Fibroblast of skin of right biceps (primary cell): ENCODE results near the gene FAT1.

ENCODE experiments used
- DNase-seq: peaks from one replicate; pipeline ENCODE4 v3.0.0-alpha.2; 2013

The FAT1 gene

DNA sequence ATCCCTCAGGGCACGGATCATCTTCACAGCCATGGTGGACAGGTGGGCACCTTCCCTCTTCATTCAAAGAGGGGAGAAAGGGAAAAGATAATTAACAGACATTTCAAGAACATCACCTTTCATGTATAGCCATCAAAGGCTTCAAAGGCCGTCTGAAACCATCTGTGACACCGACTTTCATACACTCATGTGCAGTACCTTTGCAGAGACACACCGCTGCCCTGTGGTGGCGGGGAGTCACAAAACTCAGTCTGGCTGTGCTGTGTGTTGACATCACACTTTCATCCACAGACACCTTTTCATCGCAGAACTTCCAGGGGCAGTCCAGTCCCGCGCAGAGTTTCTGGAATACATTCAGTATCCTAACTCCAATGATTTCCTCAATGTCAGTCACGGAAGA is 120.7 kb downstream of the FAT1 start:
- no peak for DNase-seq

DNA sequence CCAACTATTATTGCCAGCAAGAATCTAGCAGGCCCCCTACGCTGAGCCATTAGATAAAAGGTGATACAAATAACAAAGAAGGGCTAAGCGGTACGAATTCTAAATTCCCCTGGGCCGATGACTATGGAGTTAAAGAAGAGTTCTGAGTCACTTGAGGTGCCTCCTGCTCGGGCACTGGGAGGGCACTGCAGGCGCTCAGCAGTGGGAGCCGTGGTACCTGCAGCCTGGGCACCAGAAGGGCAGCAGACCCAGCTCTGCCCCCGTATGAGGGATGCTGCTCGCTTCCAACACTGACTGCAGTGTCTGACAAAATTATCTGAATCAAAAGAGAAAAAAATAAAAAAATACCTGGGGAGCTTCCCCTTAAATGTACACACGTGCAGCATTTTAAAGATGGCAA is 124.2 kb downstream of the FAT1 start:
- DNase-seq: no peak

DNA sequence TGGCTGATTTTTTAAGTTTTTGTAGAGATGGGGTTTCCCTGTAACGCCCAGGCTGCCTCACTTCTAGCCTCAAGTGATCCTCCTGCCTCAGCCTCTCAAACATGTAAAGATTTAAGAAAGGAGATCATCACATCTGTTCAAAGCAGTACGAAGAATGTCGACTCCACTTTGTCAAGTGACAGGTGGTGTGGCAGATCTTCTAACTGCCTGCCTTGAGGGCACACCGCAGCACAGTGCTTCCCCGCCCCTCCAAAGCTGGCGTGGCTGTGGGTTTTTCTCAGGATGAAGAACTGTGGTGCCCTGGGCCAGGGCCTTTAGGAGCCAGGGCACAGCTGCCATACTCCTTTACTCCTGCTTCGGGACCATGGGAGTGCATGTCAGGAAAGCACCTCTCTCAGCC is 125.0 kb downstream of the FAT1 start:
- DNase-seq: no peak

DNA sequence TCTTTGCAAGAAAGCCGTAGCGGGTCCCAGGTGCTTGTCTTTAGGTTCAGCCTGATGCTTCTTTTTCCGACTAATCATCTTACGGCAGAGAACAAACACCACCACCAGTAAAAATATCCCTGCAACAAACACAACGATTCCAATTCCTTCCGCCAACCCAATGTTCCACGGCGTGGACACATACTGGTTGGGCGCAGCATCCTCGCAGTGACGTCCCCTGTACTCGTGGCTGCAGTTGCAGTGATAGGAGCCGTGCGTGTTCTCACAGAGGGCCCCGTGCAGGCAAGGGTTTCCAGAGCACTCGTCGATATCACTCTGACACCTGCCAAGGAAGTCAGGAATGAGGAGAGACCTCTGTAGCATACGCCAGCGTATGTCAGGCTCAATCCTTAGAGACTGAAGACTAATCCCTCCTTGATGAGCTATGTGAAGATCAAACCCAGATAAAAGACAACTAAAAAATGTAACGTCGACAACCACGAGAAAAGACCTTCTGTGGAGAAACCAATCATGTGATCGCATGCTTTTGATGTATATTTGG is 126.7 kb downstream of the FAT1 start:
- no peak for DNase-seq

DNA sequence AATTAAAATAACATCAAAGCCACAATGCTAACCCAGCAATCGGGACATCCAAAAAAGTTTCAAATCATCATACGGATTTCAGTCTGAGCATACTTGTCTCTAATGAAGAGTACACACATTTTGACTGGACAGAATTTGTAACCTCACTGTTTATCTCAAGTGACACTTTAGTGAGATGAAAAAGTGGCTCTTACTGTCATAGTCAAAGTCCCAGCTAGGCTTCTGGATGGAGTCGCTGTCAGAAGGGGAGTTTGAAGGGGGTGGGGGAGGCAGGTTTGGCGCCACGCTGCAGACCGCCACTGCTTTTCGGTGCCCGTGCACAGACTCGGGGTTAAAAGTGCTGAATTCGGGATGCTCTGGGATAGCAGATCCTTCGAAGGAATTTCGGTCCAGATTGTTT is 127.3 kb downstream of the FAT1 start:
- DNase-seq: no peak

DNA sequence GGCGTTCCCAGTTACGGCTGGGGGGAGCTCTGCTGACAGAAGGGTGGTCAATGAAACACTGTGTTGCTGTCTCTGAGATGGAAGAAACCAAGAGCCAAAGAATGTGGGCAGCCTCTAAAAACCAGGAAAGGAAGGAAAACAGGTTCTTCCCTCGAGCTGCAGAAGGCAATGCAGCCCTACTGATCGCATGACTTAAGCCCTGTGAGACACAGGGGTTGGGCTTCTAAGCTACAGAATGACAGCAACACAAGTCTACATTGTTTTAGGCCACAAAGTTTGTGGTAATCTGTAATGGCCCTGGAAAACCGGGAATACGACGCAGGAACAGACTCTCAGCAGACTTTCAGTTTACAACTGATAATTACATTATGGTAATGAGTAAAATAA is 130.1 kb downstream of the FAT1 start:
- DNase-seq: no peak

DNA sequence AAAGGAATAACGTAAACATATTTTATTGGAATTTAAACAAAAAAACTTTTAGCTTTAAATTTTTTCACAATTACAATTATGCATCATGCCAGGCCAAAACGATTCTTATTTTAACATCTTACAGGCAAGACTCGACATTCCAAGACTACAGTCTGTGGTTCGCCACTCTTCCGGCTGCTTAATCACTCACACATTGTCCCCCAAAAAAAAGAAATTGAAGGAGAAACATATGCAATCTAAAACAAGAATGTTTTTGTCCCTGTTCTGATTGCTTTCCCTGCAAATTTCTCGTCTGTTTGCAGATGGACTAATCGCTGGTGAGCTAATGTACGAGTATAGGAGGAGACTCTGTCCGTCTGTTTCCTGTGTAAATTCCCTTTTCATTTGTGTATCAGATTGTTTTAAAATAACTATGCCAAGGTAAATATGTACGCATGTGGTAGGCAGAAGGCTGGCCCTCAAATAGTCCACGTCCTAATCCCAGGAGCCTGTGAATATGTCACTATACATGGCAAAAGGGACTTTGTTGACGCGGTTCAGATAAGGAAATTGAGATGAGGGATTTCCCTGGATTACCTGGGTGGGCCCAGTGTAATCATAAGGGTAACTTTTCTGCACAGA is 130.6 kb downstream of the FAT1 start:
- DNase-seq: peak; percentile 81

DNA sequence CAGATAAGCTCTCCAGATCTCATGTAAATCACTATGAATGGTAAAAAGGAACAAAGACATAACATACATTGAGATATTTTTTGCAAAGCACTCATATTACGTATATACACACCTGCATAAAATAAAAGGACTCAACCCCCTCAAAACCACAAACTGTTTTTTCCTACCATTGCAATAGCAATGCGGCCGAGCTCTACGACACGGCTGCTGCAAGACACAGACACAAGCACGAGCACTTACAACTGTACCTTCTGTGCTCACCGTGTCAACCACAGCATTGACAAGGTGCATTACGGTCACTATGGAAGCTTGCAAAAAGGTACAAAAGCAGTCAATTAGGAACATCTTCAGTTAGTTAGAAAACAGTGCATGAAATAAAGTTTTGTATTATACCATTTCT is 131.2 kb downstream of the FAT1 start:
- no peak for DNase-seq

DNA sequence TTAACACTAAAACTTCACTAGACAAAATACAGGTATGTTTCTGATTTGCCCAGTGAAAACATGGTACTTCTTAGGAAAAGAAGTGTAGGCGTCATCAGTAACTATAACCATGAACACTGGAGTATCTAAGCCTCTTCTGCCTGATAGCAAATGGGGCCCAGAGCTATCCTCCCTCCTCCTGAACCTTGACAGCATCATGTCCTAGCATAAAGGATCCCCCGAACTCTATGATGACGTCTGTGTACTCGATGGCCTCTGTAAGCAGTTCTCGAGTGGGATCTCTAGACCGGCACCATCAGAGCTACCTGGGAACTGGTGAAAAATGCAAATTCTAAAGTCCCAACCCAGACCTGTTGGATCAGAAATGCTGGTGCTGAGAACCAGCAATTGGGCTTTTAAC is 132.0 kb downstream of the FAT1 start:
- DNase-seq: no peak

DNA sequence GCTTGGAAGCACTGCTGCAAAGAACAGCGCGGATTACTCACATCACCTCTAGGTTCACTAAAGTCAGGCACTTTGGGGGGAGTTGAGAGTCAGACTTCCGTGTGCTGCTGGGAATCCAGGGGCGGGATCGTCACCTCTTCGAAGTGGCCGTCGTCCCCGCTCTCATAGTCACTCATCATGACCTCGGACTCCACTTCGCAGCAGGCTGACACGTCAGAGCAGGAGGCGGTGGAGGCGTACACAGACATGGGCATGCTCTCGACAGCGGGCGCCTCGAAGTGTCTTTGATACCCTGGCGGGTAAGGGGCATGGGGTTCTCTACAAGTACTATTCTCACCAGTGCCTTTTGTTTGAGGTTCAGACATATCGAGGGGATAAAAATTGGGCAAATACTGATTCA is 135.2 kb downstream of the FAT1 start:
- DNase-seq: no peak

DNA sequence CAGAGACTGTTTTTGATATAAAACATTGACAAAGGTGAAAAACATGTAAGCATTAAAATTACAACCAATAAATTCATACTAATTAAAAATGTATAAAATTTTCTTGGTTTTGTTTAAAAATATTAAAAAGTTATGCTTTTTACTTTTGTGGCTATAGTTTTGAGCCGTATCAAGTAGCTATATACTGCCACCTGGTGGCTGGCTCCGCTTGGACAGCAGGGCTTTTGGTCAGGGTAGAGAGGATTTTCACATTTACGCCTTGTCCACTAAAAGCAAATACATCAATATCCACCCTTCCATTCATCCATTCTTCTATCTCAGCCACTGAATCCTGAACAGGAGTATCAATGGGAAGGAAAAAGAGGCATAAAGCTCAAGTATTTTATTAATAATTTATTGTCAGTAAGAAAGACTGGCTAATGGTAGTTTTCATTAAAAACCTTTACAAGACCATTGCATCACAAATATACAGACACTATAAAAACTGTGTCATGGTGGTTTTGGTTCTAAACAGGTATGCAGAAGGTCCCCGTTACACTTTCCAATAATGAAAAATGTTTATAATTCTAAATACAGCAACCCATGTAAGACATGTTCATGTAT is 136.1 kb downstream of the FAT1 start:
- DNase-seq: peak; percentile 55

DNA sequence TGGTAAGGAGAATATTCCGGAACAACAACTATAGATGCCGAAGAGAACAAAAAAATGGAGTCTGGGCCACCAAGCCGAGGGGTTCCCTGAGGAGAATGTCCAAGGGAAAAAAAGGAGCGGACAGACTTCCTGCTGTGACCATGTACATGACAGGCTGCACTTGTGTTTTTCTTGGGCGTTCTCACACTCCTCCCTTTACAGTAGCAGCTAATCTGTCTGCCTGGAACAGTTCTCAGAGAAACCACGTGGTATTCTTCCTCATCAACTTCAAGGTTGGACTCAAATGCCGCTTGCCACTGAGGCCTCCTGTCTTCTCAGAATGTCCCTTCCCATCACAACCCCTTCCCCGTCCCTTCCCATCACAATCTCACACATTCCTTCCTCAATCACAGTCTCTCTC is 137.5 kb downstream of the FAT1 start:
- no peak for DNase-seq

DNA sequence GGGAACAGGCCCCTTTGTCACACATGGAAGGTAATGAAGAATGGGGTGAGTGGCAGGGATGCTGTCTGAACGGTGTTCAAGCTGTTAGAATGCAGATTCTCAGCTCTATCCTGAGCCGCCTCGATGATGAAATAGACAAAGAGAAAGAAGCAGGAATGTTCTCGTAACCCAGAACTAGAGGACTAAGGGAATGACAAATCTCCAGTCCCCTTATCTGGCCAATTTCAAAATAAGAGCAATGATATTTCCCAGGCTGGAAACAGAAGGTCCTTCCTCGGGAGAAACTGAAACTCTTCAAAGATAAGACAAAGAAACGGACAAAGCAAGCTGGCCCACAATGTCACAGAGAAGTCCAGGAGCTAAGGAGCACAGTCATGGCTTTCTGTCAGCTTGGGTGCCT is 138.7 kb downstream of the FAT1 start:
- DNase-seq: no peak

DNA sequence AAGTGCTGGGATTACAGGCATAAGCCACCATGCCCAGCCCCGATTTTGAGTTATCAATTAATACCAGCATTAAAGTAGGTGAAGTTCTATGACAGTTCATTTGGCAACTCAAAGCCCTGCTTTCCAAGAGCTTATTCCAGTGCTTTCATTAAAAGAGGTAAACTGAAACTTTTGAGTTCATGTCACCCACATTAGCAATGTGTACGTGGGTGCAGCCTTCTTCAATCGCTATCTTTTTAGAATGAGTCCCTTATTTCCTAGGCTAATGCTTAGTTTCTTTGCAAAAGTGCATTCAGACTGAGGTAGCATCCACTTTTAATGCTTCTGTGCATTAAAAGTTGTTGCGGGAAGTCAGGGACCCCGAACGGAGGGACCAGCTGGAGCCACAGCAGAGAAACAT is 142.2 kb downstream of the FAT1 start:
- DNase-seq: no peak

DNA sequence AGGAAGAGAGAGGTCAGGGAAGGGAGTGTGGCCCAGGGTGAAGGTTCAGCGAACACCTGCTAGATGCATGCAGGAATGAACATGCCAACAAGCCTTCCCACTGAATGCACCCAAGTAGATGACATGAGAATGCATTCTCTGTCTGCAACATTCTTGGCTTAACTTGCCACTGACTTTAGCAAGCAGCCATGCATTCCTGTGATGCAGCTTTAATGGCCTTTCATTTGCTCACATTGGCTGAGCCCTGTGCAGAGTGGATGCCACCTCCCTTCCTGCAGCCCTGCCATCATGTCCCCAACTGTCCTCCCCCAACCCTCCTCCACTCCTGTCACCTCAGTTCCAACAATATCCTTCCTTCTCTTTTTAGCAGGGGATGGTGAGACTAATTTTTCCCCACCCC is 143.0 kb downstream of the FAT1 start:
- no peak for DNase-seq

DNA sequence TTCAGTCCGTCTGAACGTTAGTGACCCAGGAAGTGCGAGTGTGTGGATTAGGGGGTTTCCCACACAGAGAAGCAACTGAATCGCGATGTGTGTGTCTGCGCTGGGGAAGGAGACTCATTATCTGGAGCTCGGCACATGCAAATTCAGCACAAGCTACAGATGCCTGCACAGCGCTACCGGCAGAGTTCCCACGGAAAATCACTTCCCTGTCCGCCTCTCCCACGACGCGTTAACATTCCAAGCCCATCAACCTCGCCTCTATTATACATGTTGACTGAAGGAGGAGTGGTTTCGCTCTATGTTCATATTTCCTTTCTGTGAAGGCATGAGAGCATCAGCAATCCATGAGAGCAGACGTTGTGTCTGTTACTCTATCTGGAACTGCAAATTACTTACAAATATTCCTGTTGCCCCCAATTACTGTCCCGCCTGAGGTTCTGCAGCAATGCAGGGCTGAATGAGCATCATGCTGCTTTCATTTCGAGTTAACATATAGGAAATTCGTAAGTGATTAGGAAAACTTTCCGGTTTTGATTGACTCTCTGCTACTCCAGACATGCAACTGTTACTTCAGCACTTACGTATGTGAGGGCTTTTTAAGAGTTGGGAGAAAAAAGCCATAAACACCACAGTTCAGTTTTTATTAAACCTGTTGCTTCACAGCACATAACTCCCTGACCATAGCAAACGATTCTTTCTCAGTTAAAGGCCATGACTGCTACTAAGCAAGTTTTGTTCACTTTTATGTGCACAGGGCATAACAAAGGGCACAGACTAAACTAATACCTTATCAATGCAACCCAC is 153.3 kb downstream of the FAT1 start:
- peak; percentile 58 for DNase-seq

DNA sequence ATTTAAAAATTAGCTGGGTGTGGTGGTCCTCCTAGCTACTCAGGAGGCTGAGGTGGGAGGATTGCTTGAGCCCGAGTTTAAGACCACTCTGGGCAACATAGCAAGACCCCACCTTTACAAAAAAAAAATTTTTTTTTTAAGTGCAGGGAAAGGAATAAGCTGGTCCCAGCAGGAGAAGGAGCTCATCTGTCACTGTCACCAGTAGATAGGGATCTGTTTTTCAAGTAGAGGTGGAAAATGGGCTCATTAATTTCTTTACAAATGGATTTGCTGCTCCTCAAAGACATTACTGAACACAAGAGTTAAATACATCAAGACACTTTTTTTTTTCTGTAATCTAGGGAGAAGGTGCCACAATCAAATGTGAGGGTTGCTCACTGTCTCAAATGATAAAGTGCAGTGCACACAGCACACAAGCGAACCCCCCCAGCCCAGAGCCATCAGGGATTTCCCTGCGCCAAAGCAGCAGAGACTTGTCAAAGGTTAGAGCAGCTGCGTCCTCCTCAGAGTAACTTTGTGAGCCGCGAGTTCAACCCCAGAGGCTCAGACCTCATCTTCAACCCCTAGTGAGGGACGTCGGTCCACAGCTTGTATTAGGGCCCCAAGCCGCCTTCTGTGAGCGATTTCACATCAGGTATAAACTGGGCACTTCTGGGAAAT is 154.0 kb downstream of the FAT1 start:
- DNase-seq: no peak

DNA sequence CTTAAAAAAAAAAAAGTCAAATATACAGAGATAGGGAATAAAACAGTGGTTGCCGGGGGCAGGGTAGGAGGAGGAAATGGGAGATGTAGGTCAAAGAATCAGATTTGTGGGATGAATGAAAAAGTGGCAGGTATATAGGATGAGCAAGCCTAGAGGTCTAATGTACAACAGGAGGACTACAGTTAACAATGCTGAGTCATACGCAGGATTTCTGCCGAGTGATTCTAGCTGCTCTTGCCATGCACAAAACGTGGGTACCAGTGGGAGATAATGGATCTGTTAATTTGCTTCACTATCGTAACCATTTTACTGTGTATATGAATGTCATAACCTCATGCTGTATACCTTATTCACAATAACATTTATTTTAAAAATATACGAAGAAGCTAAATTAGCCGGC is 157.6 kb downstream of the FAT1 start:
- no peak for DNase-seq

DNA sequence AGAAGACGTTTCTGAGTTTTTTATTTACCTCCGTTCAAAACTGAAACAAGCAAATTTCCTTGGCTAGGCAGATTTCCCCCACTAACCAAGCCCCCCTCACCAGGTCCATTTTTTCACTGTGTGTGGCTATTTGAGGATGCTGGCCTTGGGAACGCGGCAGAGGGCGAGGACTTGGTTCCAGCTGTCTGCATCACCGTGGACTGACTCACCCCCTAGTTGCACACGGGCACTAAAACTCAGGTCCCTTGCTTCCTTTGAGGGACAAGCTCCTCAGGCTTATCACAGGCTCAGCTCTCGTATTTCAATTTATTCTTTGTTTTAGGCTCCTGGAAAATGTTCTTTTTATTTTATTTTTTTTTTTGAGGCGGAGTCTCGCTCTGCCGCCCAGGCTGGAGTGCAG is 159.9 kb downstream of the FAT1 start:
- no peak for DNase-seq

DNA sequence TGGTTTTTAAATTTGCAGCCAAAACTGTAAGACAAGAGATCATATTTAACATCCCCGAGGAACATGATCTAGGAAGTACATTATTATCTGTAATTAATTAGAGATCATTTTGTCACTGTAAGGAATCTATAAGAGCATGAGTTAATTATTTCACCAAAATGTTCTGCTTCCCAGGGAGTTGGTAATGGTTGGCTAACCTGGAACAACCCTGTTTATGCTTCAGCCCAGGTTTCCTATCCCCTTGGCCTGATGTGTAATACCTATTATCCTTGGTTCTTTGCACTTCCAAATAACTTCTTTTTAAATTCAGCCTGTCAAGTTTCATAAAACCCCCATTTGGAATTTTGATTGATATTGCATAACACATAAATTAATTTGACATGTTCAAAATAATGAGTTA is 161.9 kb downstream of the FAT1 start:
- no peak for DNase-seq

DNA sequence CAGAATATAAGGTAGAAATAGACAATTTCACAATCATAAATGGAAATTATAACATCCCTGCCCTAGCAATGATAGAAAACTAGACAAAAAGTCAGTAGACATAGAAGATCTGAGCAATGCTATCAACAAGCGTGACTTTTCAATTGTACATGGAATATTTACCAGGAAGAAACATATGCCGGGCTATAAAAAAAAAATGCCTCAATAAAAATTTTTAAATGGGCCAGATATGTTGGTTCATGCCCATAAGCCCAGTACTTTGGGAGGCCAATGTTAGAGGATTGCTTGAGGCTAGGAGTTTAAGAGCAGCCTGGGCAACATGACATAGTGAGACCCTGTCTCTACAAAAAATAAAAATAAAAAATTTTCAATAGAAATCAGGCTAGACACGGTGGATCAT is 163.0 kb downstream of the FAT1 start:
- no peak for DNase-seq

DNA sequence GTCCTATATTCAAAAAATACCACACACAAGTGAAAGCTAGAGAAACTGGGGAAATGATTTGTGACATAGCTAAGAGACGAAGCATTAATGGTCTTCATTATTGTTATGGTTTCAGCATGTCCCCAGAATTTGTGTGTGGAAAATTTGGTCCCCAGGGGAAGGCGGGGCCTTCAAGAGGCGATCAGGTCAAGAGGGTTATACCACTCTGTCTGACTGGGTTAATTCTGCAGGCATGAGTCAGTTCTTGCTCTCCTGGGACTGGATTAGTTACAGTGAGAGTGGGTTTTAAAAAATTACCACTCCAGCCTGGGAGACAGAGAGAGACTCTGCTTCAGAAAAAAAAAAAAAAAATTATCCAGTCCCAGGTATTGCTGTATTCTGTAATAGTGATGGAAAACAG is 166.2 kb downstream of the FAT1 start:
- peak; percentile 82 for DNase-seq

DNA sequence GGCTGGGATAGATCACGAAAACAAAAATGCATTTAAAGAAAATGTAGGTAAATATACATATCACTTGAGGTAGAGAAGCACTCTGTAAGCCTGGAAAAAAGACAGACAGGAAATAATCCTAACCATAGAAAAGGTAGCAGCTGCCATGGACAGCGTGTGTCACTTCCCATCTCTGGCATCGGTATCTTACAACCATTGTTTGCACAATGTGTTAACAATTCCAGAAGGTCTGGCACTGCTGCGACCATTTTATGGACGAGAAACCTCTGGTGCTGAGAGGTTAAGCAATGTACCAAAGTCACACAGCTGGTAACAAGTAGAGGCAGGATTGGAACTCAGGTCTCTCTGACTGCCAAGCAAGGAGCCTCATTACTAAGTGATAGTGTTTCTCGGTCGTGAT is 166.6 kb downstream of the FAT1 start:
- no peak for DNase-seq
